Stimulated activated CD4-positive, alpha-beta T cell treated with anti-CD3 and anti-CD28 coated beads, Interleukin-2, amount 100 ng/mL, for 24 hours (primary cell): ENCODE measurements around the gene UBAC2.

Experiments used
- DNase-seq, 2 donors: peaks; one replicate each; pipeline ENCODE4 v3.0.0-alpha.2; 2020

The UBAC2 gene

DNA sequence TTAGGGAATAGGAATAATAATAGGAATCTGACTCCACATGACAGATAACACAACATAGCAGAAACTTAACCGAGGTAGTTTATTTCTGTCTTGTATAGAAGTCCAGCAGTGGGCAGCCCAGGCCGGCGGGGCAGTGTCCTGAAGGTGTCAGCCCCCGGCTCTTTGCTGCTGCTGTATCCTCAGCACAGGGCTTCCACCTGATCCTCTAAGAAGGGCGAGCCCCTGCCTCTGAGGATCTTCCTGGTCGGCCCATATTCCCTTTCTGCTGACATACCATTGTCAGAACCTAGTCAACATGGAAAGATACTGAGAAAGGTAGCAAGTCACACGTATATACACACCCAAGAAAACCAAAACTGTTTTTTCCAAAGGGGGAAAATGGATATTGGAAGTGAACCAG, 162.7 kb downstream of the UBAC2 start:
- DNase-seq: no peak

DNA sequence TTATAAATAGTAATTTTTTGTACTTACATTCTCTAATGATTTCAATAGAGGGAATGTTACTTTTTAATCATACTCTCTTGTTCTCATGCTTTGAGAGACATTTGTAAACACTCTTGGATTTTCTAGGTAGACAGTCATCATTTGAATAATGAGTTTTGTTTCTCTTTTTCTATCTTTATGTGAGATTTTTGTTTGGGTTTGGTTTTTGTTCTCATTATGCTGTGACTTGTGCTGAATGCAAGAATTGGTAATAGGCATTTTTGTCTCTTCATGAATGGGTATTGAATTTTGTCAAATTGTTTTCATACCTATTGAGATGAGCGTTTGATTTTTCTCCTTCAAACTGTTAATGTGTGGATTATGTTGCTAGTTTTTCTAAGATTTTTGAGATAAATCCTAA, 163.3 kb downstream of the UBAC2 start:
- DNase-seq: no peak

GRCh38 chr13:99366075-99366987, 165.7 kb downstream of the UBAC2 start:
- peak in 1 of 2 donors; percentile 28 for DNase-seq

- DNase-seq: no peak
Measured at GRCh38 chr13:99367106-99367616, 166.5 kb downstream of the UBAC2 start.

DNA sequence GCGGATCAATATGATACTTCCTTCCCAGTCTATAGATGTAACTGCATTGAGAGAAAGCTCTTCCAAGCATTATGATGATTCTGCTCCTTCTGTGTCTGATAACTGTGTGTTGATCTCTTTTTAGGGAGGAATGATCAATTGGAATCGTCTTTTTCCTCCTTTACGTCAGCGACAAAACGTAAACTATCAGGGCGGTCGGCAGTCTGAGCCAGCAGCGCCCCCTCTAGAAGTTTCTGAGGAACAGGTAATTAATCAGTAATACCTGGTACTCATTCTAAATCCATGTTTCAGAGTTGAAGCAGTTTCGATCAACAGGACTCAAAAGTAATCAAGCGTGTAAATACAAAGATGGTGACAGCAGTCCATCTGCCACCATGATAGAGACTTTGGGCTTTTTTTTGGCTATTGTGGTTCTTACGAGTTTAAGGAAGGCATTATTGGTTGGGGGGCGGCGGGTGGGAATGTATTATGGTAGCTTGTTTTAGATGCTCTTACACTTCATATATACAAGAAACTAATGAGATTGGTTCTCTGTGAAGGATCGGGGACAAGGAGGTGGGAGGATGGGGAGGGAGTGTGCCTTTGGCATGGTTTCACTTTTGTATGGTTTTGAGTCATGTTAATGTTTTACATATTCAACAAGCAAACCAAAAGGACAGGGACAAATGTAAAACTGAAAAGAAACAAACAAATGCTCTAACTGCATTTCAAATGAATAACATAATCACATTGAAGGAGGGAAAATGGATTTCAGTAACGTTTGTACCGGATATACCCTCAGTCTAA, 167.2 kb downstream of the UBAC2 start:
- DNase-seq: no peak

DNA sequence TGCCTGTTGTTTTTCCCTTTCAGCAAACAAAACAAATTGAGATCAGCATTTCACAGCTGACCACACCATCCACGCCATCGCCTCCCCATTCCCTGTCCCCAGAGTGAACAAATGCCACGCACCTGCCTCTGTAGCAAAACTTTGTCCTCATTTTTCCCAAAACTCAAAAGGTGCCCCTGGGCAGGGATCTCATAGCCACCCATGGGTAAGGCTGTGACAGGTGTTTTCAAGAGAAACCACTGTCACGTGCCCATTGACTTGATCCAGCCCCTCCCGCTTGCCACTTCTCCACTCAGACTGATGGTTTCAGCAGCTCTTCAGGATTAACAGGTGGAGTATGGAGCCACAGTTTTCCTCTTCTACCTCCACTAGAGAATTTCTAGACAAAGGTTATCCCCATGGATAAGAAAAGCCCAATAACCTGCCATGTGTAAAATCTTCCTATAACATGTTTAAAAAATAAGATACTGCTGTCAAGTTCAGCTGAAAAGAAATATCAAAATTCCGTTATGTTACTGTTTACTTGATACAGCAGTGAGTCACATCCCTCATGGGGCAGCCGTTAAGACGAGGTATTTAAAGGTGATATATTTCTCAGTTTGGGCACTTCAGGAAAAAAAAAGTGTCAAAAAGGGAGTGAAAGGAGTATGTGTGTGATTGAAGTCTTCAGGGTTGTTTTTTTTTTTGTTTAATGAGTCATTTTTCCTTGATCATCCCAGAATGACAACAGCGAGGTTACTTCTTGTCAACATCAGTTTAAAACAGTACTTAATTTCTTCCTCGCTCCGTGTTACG, 170.0 kb downstream of the UBAC2 start:
- no peak for DNase-seq

DNA sequence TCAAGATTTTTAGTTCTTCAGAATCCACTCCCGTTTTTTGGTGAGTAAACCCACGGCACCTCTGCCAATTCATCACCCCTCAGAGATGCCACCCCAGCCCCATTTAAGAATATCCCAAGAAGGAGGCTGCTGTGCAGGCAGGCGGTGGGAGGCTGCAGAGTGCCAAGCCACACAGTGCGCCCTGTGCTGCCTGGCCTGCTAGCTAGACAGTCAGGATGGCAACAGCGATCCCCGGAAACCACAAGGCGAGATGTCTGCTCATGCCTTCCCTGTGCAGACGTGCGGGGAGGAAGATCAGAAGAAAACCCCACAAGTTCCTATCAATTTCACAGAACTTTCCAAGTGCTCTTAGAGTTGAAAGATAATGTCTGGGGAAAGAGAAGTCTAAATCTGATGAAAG, 171.3 kb downstream of the UBAC2 start:
- peak; percentile 59 to 60 for DNase-seq

DNA sequence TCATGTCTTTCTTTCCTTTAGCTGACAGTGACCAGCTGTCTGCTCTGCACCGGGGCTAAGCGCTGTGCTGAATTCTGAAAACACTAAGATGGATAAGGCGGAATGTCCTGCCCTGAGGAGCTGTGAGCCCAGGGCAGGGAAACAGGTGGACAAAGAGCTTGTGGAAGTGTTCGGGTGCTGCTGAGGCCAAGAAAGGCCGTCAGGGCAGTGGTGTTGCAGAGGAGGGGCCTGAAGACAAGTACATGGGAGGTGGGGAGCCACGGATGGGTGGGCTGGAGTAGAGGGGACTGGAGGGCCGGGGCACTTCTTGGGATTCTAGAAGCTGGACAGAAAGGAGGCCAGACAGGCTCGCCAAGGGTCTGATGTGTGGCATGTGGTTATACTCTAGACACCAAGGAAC, 172.8 kb downstream of the UBAC2 start:
- no peak for DNase-seq

DNA sequence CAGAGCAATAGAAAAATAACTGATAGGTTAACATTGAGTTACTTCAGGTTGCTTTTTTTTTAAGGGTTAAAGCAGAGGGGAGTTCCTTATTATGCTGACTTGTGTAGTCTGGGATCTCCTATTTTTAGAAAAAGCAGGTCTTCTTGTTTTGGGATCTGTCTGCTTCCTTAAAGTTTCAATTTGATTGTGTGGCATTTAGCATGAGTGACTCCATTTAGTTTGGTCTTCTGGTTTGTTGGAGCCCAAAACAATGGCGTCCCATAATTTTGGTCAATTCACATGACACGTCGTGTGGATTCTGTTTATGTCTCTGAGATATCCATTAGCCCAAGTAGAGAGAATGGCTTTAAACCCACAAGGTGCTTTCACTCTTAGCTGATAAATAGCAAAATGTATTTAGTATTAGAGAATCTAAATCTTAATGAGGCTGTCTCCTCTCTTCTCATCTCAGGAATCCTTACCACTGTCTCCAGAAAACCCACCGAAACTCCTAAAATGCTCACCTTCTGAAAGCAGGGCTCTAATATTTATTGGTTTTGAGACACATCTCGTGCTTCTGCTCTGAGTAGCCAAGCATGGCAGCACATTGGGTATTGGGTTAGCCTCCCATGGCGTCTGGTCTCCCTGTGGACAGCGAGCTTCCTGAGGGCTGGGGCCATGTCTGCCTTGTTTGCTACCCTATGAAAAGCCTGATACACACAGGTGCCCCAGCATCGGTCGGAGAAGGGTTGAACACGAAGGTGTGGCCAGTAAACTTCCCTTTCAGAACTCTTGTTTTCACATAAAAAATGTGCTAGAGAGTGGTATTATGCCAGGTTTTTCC, 173.7 kb downstream of the UBAC2 start:
- no peak for DNase-seq

GRCh38 chr13:99374994-99375737, 174.5 kb downstream of the UBAC2 start:
- DNase-seq: no peak

DNA sequence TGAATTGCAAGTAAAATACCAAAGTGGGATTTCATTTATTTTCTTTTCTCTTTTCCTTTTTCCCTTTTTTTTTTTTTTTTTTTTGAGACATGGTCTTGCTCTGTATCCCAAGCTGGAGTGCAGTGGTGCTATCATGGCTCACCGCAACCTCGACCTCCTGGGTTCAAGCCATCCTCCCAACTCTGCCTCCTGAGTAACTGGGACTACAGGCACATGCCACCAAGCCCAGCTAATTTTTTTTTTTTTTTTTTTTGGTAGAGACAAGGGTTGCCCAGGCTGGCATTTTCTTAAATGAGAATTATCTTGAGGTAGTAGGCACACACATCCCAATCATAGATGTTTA, 175.1 kb downstream of the UBAC2 start:
- no peak for DNase-seq

DNA sequence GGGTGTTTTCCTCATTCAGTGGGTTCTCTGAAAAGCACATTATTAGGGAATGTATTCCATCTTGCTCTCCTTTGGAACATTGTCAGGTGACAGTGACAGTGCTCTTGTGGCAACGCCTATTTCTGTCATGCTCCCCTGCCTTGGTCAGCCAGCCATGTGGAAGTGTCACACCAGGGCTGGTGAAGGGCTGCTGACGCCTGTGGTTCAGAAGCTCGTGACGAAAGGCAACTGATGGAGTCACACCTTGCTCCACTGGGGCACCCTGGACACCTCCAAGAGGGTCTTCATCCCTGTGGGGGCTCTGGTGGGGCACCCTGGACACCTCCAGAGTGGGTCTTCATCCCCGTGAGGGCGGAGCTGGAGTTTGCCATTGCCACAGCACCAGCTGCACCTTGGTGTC, 175.5 kb downstream of the UBAC2 start:
- no peak for DNase-seq

DNA sequence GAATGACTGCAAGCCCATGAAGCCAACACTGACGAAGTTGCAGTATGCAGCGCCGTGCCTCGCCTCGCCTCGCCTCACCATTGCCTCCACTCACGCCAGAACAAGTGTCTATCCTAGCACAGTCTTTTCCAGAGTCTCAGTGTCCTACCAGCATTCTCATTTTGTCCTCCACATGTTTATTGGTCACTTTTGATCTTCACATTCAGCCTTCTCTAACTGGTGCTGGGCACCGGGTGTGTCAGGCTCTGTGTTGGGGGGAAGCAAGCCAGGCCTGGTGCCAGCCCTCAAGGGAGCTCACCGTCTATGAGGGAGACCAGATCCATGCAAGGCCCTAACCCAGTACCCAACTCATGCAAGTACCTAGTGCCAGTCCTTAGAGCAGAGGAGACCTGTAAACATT, 176.3 kb downstream of the UBAC2 start:
- no peak for DNase-seq

DNA sequence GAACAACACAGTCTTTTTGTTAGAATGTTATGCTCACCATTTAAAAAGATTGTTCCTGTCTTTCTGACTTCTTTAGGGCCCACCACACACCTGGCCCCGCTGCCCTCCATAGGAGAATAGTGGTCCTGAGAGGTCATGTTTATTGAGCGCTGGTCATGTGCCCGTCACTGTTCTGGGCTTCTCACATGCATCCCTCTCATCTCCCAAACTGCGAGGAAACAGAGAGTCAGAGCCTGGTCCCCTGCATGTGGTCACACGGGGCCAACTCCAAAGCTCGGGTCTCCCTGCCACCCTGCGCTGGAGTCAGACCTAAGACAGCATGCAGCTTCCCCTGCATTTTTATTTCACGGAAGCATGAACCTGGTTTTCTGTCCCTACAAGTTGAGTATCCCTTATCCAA, 177.0 kb downstream of the UBAC2 start:
- DNase-seq: no peak

DNA sequence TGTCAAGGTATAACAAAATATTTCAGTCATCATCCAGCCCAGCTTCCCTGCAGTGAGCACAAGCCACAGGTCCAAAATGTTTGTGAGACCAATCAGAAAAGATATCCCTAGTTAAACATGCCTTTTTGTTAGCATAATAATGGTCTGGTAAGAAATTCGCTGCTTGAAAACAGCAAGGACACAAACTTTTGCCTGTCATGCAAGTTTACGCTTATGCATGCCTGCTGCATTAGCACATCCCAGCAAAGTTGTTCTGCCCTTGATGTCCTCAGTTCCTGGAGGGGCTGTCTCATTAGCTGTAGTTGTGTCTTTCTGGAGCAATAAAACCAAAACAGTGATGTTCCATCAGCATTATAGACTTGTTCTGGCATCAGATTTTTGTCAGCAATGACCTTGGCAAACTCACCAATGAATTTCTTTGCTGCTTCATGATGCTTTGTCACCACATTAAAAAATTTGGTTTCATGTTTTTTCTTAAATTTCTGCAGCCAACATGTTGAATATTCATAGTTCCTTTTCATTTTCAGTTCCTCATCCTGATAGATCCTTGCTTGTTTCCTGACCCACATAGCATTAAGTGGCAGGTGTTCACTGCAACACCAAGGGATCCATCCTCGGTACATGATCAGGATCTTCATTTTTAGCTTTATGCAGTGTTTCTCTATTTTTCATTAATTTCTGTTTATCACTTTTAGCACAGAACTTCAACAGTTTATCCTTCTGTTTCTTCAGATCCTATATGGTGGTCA, 178.5 kb downstream of the UBAC2 start:
- no peak for DNase-seq

DNA sequence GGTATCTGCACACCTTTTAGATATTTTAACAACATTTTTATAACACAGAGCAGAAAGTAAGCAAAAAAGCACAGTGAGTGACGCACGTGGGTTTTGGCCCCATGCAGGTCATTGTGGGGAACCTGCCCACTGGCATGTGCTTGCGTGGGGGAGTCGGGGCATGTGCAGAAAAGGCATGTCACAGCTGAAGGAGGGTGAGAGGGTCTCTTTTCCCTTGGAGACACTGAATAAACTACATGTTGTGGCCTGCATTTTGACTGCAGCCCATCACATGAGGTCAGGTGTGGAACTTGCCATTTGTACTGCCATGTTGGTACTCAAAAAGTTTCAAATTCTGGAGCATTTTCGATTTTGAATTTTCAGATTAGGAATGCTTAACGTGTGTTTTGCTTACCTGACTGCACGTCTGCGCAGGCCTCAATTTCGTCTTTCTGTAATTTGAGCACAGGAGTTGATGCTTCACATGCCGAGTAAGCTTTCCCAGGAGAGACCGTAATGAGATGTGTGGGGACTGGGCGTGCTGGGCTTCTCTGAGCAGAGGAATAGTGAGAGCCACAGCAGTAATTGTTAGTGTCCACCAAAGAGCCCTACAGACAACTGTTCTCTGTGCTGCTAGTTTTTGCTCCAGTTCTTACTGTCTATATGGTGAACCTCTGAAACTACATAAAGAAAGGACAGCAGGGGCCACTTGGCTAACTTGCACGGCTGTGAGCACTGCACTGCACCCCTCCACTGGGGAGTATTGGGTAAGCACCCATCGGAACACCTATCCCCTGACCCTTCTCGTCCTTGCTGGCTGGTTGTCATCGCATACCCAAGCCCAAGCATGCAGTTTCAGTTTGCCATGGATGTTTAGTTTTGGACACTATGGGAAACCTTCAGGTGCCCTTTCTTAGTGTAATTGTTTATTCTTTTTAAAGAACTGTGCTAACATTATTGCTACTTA, 179.5 kb downstream of the UBAC2 start:
- DNase-seq: no peak

- peak; percentile 65 to 73 for DNase-seq
Measured at GRCh38 chr13:99380921-99381645, 180.4 kb downstream of the UBAC2 start.

DNA sequence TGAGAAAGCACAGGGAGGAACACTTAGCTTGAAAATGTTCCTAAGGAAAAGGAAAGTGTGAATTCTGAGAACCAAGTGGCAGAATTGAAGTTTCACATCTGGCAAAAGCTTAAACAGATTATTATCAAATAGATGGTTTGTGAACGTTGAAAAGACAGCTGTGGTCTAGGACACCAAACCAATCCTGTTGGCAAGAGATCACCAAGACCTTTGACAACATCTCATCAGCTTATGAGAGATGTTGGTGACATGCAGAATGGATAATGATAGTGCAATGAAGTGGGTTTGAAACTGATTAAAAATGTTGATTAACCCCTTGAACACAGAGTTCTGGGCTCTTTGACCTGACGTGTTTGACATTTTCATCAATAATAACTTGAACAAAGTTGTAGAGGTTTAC, 181.1 kb downstream of the UBAC2 start:
- DNase-seq: no peak
